Endothelial cell of umbilical vein (primary cell): ENCODE data around the gene JAKMIP1. TPM values are rescaled to one million over a fixed set of nuclear protein-coding genes. Genes with fewer than 3 reads are reported as not detected.

Source experiments
- BruUV-seq: library from RNA; stranded (reverse); fragments of 400-500 nt; replicated peaks from 2 replicates; lab custom pipeline; 2021; lab: Mats Ljungman, UMichigan
- CTCF ChIA-PET: fragments of 300-600, 350-600 bp; sonication (Branson Sonifier 250); formaldehyde crosslinking; loops from one replicate; lab custom pipeline; 2021; ENCODE audit warnings: antibody characterized with exemption, inconsistent platforms; lab: Charles Lee
- POLR2A ChIA-PET: fragments of 300-600, 350-600 bp; sonication (Branson Sonifier 250); formaldehyde crosslinking; loops from one replicate; lab custom pipeline; 2021; ENCODE audit warnings: antibody characterized with exemption, inconsistent platforms; lab: Charles Lee
- DNase-seq: peaks from one replicate; pipeline ENCODE4 v3.0.0-alpha.2; 2011; ENCODE audit warnings: low read depth, low spot score
- FAIRE-seq: peaks from 2 replicates; lab custom pipeline; 2011; peaks lifted over from hg19 to GRCh38; lab: Jason Lieb, UNC
- H2AFZ ChIP-seq: 2 replicates; pipeline ENCODE4 v1.6.0; 2012; ENCODE audit warnings: low read depth, low read length, control low read depth, inconsistent platforms
- H3K27ac ChIP-seq: 2 replicates; pipeline ENCODE4 v1.5.1; 2011; ENCODE audit warnings: low read depth, mild to moderate bottlenecking, control low read depth, low read length, moderate library complexity; ENCODE audit not compliant: insufficient read depth
- H3K27me3 ChIP-seq, 2 experiments: 2 replicates each; pipeline versions ENCODE4 v1.6.0 to v1.6.1; 2011; ENCODE audit warnings: low read length in 2 of 2, mixed read lengths in 1 of 2; ENCODE audit not compliant: control insufficient read depth in 2 of 2, insufficient read depth in 2 of 2
- H3K36me3 ChIP-seq, 2 experiments: 2 replicates in 1 of 2; 3 replicates in 1 of 2; pipeline ENCODE4 v1.5.1; 2011; ENCODE audit warnings: low read length in 2 of 2, mild to moderate bottlenecking in 1 of 2, moderate library complexity in 1 of 2; ENCODE audit not compliant: control insufficient read depth in 2 of 2, insufficient read depth in 2 of 2; ENCODE audit errors: extremely low read depth in 1 of 2
- H3K4me1 ChIP-seq: 3 replicates; pipeline ENCODE4 v1.5.1; 2011; ENCODE audit warnings: mild to moderate bottlenecking, low read length; ENCODE audit not compliant: control insufficient read depth, insufficient read depth; ENCODE audit errors: extremely low read depth
- H3K4me2 ChIP-seq: 2 replicates; pipeline ENCODE4 v1.6.1; 2011; ENCODE audit warnings: low read length, control low read depth, mixed read lengths; ENCODE audit not compliant: insufficient read depth
- H3K4me3 ChIP-seq, 3 experiments: fragments of 200-600 bp in 1 of 3; sonication (generic), shearing (Covaris generic) in 1 of 3; replicated peaks in 1 of 3; 2 replicates each; pipeline ENCODE4 v1.5.1; 2011 to 2016; ENCODE audit warnings: control low read depth in 3 of 3, low read length in 3 of 3, mild to moderate bottlenecking in 2 of 3, inconsistent platforms in 1 of 3, low read depth in 1 of 3, moderate library complexity in 1 of 3; ENCODE audit not compliant: insufficient read depth in 1 of 3
- H3K79me2 ChIP-seq: 2 replicates; pipeline ENCODE4 v1.6.0; 2012; ENCODE audit warnings: low read length, inconsistent platforms; ENCODE audit not compliant: control insufficient read depth, insufficient read depth
- H3K9ac ChIP-seq: replicated peaks from 2 replicates; pipeline ENCODE3; 2011; ENCODE audit warnings: low read length, control low read depth; ENCODE audit not compliant: insufficient read depth; ENCODE audit errors: extremely low read depth
- H3K9me1 ChIP-seq: replicated peaks from 3 replicates; pipeline ENCODE4 v1.6.0; 2011; ENCODE audit warnings: mild to moderate bottlenecking, low read length; ENCODE audit not compliant: control insufficient read depth, insufficient read depth; ENCODE audit errors: extremely low read depth
- H3K9me3 ChIP-seq: replicated peaks from 2 replicates; pipeline ENCODE4 v1.5.1; 2012; ENCODE audit warnings: low read length, inconsistent platforms; ENCODE audit not compliant: control insufficient read depth, insufficient read depth
- H4K20me1 ChIP-seq: replicated peaks from 2 replicates; pipeline ENCODE3; 2011; ENCODE audit warnings: mild to moderate bottlenecking, low read length; ENCODE audit not compliant: control insufficient read depth, insufficient read depth; ENCODE audit errors: extremely low read depth
- CTCF ChIP-seq, 2 donors: IDR thresholded peaks; 1 replicate in 1 of 2; 2 replicates in 1 of 2; pipeline ENCODE4 v1.5.1; 2011; ENCODE audit warnings: low read length in 2 of 2, mild to moderate bottlenecking in 2 of 2, moderate library complexity in 2 of 2, control low read depth in 1 of 2, inconsistent platforms in 1 of 2, low read depth in 1 of 2; ENCODE audit not compliant: insufficient read depth in 1 of 2; ENCODE audit errors: extremely low read depth in 1 of 2
- EZH2 ChIP-seq: IDR thresholded peaks from 2 replicates; pipeline ENCODE4 v1.6.1; 2012; ENCODE audit warnings: borderline replicate concordance, low read depth, mild to moderate bottlenecking, moderate library complexity, low read length, inconsistent platforms; ENCODE audit not compliant: severe bottlenecking
- FOS ChIP-seq: IDR thresholded peaks from 2 replicates; pipeline ENCODE4 v1.6.1; 2011; ENCODE audit warnings: mild to moderate bottlenecking, low read length, moderate library complexity, borderline replicate concordance; ENCODE audit not compliant: insufficient read depth
- GATA2 ChIP-seq: IDR thresholded peaks from 2 replicates; pipeline ENCODE4 v1.7.0; 2011; ENCODE audit warnings: low read depth, mild to moderate bottlenecking, moderate library complexity, mixed read lengths, low read length; ENCODE audit not compliant: insufficient read length, insufficient read depth
- JUN ChIP-seq: IDR thresholded peaks from 2 replicates; pipeline ENCODE4 v1.6.1; 2011; ENCODE audit warnings: borderline replicate concordance, low read depth; ENCODE audit not compliant: insufficient read length, insufficient read depth
- MAX ChIP-seq: IDR thresholded peaks from 2 replicates; pipeline ENCODE4 v1.6.1; 2011; ENCODE audit not compliant: insufficient read depth, insufficient read length
- MYC ChIP-seq: IDR thresholded peaks from one replicate; pipeline ENCODE4 v1.6.1; 2011; ENCODE audit warnings: mild to moderate bottlenecking, low read depth, low read length
- POLR2A ChIP-seq: IDR thresholded peaks from 2 replicates; pipeline ENCODE4 v1.6.1; 2012; ENCODE audit warnings: low read depth, mild to moderate bottlenecking, control low read depth, low read length
- POLR2AphosphoS5 ChIP-seq: IDR thresholded peaks from 2 replicates; pipeline ENCODE4 v1.6.1; 2012; ENCODE audit warnings: low read depth, mild to moderate bottlenecking, control low read depth, low read length, moderate library complexity; ENCODE audit not compliant: insufficient read depth
- dilution Hi-C: fragments of 300-500 bp; cut with MboI; formaldehyde crosslinking; loops from one replicate; pipeline ENCODE4 v1.15.0; 2019; ENCODE audit warnings: low sequenced_read_pairs; ENCODE audit not compliant: extremely low pct_ligation_motif_present
- intact Hi-C: fragments of 100-400 bp; cut with micrococcal nuclease; formaldehyde crosslinking; loops from one replicate; pipeline ENCODE4 v1.10.0; 2022
- polyA plus RNA-seq, 4 experiments: library from polyadenylated mRNA; depleted of rRNA in 3 of 4; stranded (reverse) in 3 of 4; unstranded in 1 of 4; fragments of >200 nt; gene quantifications; 2 replicates each; pipeline versions ENCODE4 v1.2.1 to v1.2.3, GENCODE V29; 2011 to 2012; ENCODE audit warnings: missing spikeins in 1 of 4
- total RNA-seq: library from RNA; stranded (reverse); gene quantifications from 2 replicates; pipeline ENCODE4 v1.2.3, GENCODE V29; 2021

Gene JAKMIP1
- total and polyA plus RNA-seq, 2 donors (not counting 3 experiments of a cell fraction or from before 2014, with no cell fraction given), result not detected

GRCh38 chr4:6157926-6158325, 42.4 kb downstream of the JAKMIP1 start:
- no peak overlapping the region for H3K9ac ChIP-seq
- no TSS peak for BruUV-seq
- no peaks in the 10 kb centered on the region for H3K4me1 ChIP-seq
- ChIA-PET POLR2A (no interaction called here), CTCF (no interaction called here)
- H2AFZ ChIP-seq, result no peak overlapping the region
- H3K9me1 ChIP-seq, result no peaks in the 10 kb centered on the region
- no peaks in the 10 kb centered on the region for H4K20me1 ChIP-seq
- H3K27ac ChIP-seq, result no peak overlapping the region
- FAIRE-seq (no peak), DNase-seq (no peak)
- H3K27me3 ChIP-seq, result no peaks in the 10 kb centered on the region
- H3K79me2 ChIP-seq, result no peaks in the 10 kb centered on the region
- dilution Hi-C loops, result no loop called here
- peaks cover 9% of the 10 kb centered on the region for H3K9me3 ChIP-seq
- intact Hi-C loops, result no loop called here
- no peaks in the 10 kb centered on the region for H3K36me3 ChIP-seq
- H3K4me2 ChIP-seq, result no peak overlapping the region
- no peak for TF ChIP-seq FOS
- no peak for TF ChIP-seq POLR2AphosphoS5
- TF ChIP-seq MYC, result no peak
- TF ChIP-seq JUN, result no peak
- TF ChIP-seq CTCF (IDR thresholded peaks at IDR 0.05; ENCODE audit: extremely low read depth in 1 of 2, insufficient read depth in 1 of 2, low read depth in 1 of 2, low read length in 2 of 2), result no peak
- TF ChIP-seq GATA2, result no peak
- no peak for TF ChIP-seq MAX
- TF ChIP-seq EZH2, result no peak
- no peak for TF ChIP-seq POLR2A
- H3K4me3 ChIP-seq, result no peak overlapping the region
